Upper lobe of left lung (tissue), 6 donors: Measurements from ENCODE around the gene SOX13. TPM values are rescaled to one million over a fixed set of nuclear protein-coding genes. Genes with fewer than 3 reads are reported as not detected.

Experiments used
- ATAC-seq, 2 donors: fragments of 200-7000 bp; cut with Tn5 transposase; one replicate each; pipeline ENCODE4 v1.9.1; 2022; ENCODE audit warnings: mild to moderate bottlenecking in 2 of 2, moderate library complexity in 2 of 2; ENCODE audit not compliant: low FRiP score in 2 of 2
- DNase-seq, 2 donors: peaks; one replicate each; pipeline ENCODE4 v3.0.0-alpha.2; 2019 to 2020
- H3K27ac ChIP-seq, 4 donors: fragments of 200-600 bp; sonication (generic); one replicate each; pipeline ENCODE4 v1.5.1; 2016 to 2019
- H3K27me3 ChIP-seq, 4 donors: fragments of 200-600 bp; sonication (generic); one replicate each; pipeline ENCODE4 v1.5.1; 2017 to 2019
- H3K36me3 ChIP-seq, 4 donors: fragments of 200-600 bp; sonication (generic); one replicate each; pipeline ENCODE4 v1.5.1; 2016 to 2019
- H3K4me1 ChIP-seq, 4 donors: fragments of 200-600 bp; sonication (generic); one replicate each; pipeline ENCODE4 v1.5.1; 2018 to 2019
- H3K4me3 ChIP-seq, 4 donors: fragments of 200-600 bp; sonication (generic); one replicate each; pipeline ENCODE4 v1.5.1; 2017 to 2019; ENCODE audit warnings: mild to moderate bottlenecking in 2 of 4, moderate library complexity in 1 of 4
- H3K9me3 ChIP-seq, 4 donors: fragments of 200-600 bp; sonication (generic); one replicate each; pipeline ENCODE4 v1.5.1; 2018 to 2019
- EP300 ChIP-seq, 4 donors: sonication (generic); formaldehyde crosslinking; IDR thresholded peaks; one replicate each; pipeline ENCODE4 v1.5.1; 2017; ENCODE audit warnings: antibody characterized with exemption in 4 of 4, control low read depth in 2 of 4
- POLR2A ChIP-seq, 4 donors: fragments of 450-650 bp; IDR thresholded peaks; one replicate each; pipeline ENCODE4 v1.5.1; 2016 to 2017; ENCODE audit warnings: antibody characterized with exemption in 4 of 4, mild to moderate bottlenecking in 2 of 4
- POLR2AphosphoS5 ChIP-seq, 2 donors: sonication (generic); formaldehyde crosslinking; IDR thresholded peaks; one replicate each; pipeline ENCODE4 v1.5.1; 2017; ENCODE audit warnings: antibody characterized with exemption in 2 of 2
- WGBS, 2 donors: methylation state at CpG; one replicate each; pipeline ENCODE4 v1.1.5; 2017 to 2018; 5-methylcytosine and 5-hydroxymethylcytosine counted together
- total RNA-seq, 6 donors: library from RNA; depleted of rRNA in 4 of 6; stranded (reverse); fragments of >200 nt in 4 of 6; gene quantifications; one replicate each; pipeline versions ENCODE4 v1.1.0 to v1.2.1, GENCODE V29; 2016 to 2021
- TF ChIP-seq, protein P1 (sequence below), 6 experiments: fragments of 450-650 bp in 4 of 6; fragments of 200-600 bp in 2 of 6; sonication (generic) in 2 of 6; IDR thresholded peaks; one replicate each; pipeline ENCODE4 v1.5.1; 2016 to 2019; ENCODE audit warnings: antibody characterized with exemption in 6 of 6
- donor health status: DM: no; HTN: no; CAD: no; lungs with moderate emphysema.
- donor health status: DM: no; HTN: yes; CAD: no; lungs with severe emphysema.

SOX13 gene
- total RNA-seq, result 10 to 100 TPM; 33.8 to 76.5 (median 63.9) TPM

DNA sequence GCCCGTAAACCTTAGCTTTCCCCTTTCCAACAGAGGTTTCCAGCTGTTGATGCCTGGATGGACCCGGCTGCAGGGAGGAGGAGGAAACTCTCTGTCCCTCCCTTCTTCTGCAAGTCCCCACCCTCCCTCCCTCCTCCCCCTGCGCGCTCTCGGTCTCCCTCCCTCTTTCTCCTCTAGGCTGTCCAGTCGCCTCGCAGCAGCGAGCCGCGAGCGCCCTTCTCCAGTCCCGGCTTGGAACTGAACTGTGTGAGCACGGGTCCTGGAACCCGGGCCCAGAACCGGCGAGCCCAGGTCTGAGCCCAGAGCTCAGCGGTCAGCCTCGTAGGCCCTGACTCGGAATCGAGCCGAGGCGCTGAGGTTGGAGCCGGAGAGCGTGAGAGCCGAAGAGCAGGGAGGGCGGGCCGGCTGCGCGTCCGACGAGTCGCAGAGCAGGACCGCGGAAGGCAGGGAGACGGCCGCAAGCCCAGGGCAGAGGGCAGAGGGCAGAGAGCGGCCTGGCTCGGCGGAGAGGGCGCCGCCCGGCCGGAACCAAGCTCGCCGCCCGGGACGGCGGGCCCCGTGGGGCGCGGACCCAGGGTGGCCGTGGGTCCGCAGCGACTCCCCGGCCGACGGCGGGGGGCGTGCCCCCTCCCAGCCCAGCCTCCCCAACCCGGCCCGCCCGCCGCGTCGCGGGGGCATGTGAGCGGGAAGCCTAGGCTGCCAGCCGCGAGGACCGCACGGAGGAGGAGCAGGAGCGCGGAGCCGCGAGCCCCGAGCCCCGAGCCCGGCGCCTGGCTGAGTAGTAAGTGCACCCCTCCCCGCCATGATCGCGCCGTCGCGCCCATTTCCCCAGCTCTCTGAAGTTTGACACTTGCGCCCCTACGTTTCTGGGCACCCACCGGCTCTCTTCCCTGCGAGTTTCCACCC, at the start of gene SOX13:
SOX13 (plus strand) TSS at position 185 of the 906 bp plus-strand sequence. CDS start 39,801 bp downstream, outside the sequence.
- Histone ChIP-seq H3K27me3 (peaks cover 0 to 7% (median 0%) of the 10 kb centered on the region in 4 donors), H3K4me3 (peak within 1 kb of the TSS; percentile 71 to 78 (median 76)), H3K9me3 (no peaks in the 10 kb centered on the region), H3K4me1 (peaks cover 21 to 44% (median 37%) of the 10 kb centered on the region in 4 donors), H3K27ac (peak within 1 kb of the TSS; percentile 85 to 92 (median 92)), H3K36me3 (no peaks in the 10 kb centered on the region)
- WGBS, 2 donors, result 0 to 1% methylated on average over 17 to 34 of the region's 89 CpGs
- peak; percentile 89 to 93 for DNase-seq
- peak; percentile 87 to 88 for ATAC-seq
- no peak for TF ChIP-seq EP300 (IDR thresholded peaks at IDR 0.05)
- TF ChIP-seq, protein P1, sequence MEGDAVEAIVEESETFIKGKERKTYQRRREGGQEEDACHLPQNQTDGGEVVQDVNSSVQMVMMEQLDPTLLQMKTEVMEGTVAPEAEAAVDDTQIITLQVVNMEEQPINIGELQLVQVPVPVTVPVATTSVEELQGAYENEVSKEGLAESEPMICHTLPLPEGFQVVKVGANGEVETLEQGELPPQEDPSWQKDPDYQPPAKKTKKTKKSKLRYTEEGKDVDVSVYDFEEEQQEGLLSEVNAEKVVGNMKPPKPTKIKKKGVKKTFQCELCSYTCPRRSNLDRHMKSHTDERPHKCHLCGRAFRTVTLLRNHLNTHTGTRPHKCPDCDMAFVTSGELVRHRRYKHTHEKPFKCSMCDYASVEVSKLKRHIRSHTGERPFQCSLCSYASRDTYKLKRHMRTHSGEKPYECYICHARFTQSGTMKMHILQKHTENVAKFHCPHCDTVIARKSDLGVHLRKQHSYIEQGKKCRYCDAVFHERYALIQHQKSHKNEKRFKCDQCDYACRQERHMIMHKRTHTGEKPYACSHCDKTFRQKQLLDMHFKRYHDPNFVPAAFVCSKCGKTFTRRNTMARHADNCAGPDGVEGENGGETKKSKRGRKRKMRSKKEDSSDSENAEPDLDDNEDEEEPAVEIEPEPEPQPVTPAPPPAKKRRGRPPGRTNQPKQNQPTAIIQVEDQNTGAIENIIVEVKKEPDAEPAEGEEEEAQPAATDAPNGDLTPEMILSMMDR (IDR thresholded peaks at IDR 0.05), result peak in 3 of 6 experiments; percentile 25 to 38 (median 26)
- TF ChIP-seq POLR2A (IDR thresholded peaks at IDR 0.05), result peak; percentile 24 to 89 (median 49)
- TF ChIP-seq POLR2AphosphoS5 (IDR thresholded peaks at IDR 0.05), result peak; percentile 93 to 98

DNA sequence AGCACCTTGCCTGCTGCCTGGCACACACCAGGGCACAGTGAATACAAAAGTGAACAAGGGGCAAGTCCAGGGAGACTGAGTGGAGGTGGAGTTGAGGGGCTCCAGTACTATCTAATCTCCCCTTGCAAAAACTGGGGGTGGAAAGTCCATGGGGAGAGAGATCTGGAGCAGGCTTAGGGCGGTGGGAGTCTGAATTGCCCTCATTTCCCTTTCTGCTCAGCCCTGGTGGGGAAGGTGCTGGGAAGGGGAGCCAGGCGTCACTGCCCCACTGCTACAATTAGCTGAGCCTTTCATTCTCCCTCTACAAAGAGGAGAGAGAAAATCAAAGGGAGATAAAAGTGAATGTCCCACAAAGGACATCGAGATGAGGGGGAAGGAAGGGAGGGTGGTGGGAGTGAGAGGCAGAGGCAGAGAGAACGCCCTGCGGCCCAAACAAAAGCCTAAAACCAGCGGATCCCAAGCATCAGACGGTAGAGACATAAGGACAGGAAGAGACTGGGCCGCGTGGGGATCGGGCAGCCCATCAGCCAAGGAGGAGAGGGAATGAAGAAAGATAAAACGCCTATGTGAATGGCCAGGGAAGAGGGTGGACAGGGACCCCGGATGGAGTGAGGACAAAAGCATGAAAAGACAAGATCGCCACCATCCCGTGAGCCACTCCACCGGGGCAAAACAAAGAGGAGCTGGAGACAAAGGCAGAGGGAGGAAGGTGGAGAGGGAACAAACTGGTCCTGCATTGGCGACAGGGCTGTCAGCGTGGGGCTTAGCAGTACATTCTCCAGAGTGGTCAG, 46.8 kb upstream of the SOX13 start:
- H3K36me3 ChIP-seq, result no peaks in the 10 kb centered on the region
- TF ChIP-seq POLR2A (IDR thresholded peaks at IDR 0.05) (no peak), EP300 (IDR thresholded peaks at IDR 0.05) (no peak), POLR2AphosphoS5 (IDR thresholded peaks at IDR 0.05) (no peak)
- TF ChIP-seq, protein P1 (IDR thresholded peaks at IDR 0.05), result no peak
- H3K27ac ChIP-seq, result no peak overlapping the region
- H3K27me3 ChIP-seq, result no peaks in the 10 kb centered on the region
- WGBS, 2 donors, result 62 to 66% methylated on average over 17 of the region's 17 CpGs
- H3K4me3 ChIP-seq, result no peak overlapping the region
- ATAC-seq (no peak), DNase-seq (no peak)
- H3K9me3 ChIP-seq, result no peaks in the 10 kb centered on the region
- H3K4me1 ChIP-seq, result no peaks in the 10 kb centered on the region

DNA sequence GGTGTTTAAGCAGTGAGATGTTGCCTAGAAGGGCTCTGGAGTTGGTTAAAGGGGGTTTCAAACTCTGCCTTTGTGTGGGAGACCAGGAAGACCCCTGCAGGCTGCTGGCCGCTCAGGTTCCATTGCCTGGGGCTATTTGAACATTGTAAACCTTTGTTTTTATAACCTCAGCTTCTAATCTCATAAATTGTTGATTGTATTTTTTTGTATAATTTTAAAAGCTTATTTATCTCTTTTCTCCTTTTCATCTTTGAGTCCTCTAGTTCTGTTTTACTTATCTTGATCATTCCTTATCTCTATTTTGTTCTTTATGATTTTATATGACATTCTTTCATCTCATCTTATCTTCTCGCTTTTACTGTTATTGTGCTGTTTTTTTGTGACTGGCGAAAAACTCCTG, 45.5 kb upstream of the SOX13 start:
- no peak for ATAC-seq
- WGBS, 2 donors, result 95% methylated on average over 3 of the region's 3 CpGs
- TF ChIP-seq, protein P1 (IDR thresholded peaks at IDR 0.05), result no peak
- TF ChIP-seq POLR2AphosphoS5 (IDR thresholded peaks at IDR 0.05) (no peak), EP300 (IDR thresholded peaks at IDR 0.05) (no peak), POLR2A (IDR thresholded peaks at IDR 0.05) (no peak)

DNA sequence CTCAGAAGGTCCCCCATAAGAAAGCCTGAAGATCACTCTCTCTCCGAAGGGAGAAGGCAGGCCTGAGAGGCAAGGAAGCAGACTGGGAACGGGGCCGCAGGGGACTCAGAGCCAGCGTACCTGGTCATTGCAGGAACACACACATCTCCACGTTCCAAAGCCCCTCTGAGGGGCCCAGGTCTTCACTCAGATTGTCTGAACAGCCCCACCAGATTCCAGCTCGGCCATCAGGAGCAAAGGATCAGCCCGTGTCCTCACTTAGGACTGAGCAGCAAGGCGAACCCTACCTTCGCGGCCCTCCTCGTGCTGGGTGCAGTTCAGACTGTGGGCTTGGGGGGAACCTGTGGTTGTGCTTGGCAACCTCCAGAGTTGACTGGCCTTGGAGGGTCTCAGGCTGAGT, 43.9 kb upstream of the SOX13 start:
- H3K27me3 ChIP-seq, result no peaks in the 10 kb centered on the region
- no peak for ATAC-seq
- no peak for DNase-seq

More for the DNA sequence above, 45.5 kb upstream of the SOX13 start:
- no peaks in the 10 kb centered on the region for H3K36me3 ChIP-seq
- H3K4me1 ChIP-seq, result no peaks in the 10 kb centered on the region
- no peaks in the 10 kb centered on the region for H3K9me3 ChIP-seq
- H3K27me3 ChIP-seq, result no peaks in the 10 kb centered on the region
- DNase-seq, result no peak
- H3K4me3 ChIP-seq, result no peak overlapping the region
- H3K27ac ChIP-seq, result no peak overlapping the region

More for the DNA sequence above, 43.9 kb upstream of the SOX13 start:
- TF ChIP-seq POLR2A (IDR thresholded peaks at IDR 0.05), result no peak
- no peak for TF ChIP-seq EP300 (IDR thresholded peaks at IDR 0.05)
- no peak for TF ChIP-seq POLR2AphosphoS5 (IDR thresholded peaks at IDR 0.05)
- TF ChIP-seq, protein P1 (IDR thresholded peaks at IDR 0.05), result no peak
- Histone ChIP-seq H3K4me3 (no peak overlapping the region), H3K27ac (no peak overlapping the region), H3K9me3 (no peaks in the 10 kb centered on the region), H3K4me1 (no peaks in the 10 kb centered on the region), H3K36me3 (no peaks in the 10 kb centered on the region)
- 85 to 90% methylated on average over 10 to 11 of the region's 11 CpGs for WGBS, 2 donors
